ENCODE data around the gene ACACA. TPM values are rescaled to one million over a fixed set of nuclear protein-coding genes. Genes with fewer than 3 reads are reported as not detected.

The ACACA gene
- total and polyA plus RNA-seq, 9 of the 15 experiments (the other 6 are each of a cell fraction or from before 2014, with no cell fraction given), result 35.9 to 135 (median 88.4) TPM

DNA sequence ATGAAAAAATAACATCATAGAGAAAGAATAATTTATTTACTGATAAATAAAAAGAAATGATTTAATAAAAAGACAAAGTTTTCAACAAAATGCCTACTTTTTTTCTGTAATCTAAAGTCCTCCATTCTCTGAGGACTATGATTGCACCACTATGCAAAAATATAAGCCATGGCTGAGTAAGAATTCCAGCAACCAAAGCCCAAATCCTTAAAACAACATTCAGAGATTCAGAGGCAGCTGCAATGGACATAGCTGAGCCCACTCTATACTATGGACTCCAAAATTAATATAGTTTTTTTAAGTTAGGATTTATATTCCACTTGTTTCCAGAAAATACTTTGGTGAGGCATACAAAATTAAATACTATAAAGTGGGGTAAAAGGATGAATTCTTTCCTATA is 200.3 kb downstream of the ACACA start (continued):
- no peak for TF ChIP-seq E2F1 (CRISPR knock-in tag; IDR thresholded peaks at IDR 0.05)

DNA sequence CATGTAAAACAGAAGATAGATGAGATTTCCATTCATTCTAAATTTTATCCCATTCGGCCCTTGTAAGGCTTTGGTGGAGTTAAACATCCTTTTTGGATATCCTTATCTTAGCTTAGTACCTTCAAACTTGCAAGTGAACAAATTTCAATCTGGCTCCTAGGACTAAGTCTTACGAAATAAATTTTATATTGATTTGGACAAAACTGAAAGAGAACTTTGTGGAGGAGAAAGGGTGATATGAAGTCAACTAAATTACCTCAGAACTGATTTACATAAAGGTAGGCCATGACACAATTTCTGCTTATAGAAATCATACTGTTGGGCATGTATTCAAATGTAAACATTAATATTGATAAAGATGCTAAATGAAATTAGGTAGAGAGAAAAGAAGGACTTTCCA is 206.1 kb downstream of the ACACA start:
- in situ Hi-C loops (cut with MboI) (no loop called here), intact Hi-C loops (cut with micrococcal nuclease) (no loop called here)
- Histone ChIP-seq H3K9me3 (replicated peaks; ENCODE audit: control insufficient read depth, insufficient read depth, low read depth, low read length) (no peaks in the 10 kb centered on the region), H3K4me3 (no peak overlapping the region), H3K36me3 (ENCODE audit: control insufficient read depth, insufficient read depth, low read length) (peaks cover 82% of the 10 kb centered on the region), H3K27ac (ENCODE audit: extremely low read depth, low read depth, low read length) (no peak overlapping the region), H3K4me2 (ENCODE audit: insufficient read depth, low read length) (no peak overlapping the region), H2AFZ (ENCODE audit: low read depth, low read length) (no peak overlapping the region), H4K20me1 (replicated peaks; ENCODE audit: control insufficient read depth, insufficient read depth, low read length) (no peaks in the 10 kb centered on the region), H3K27me3 (ENCODE audit: control insufficient read depth in 2 of 2, insufficient read depth in 2 of 2, low read length in 2 of 2) (no peaks in the 10 kb centered on the region), H3K9ac (ENCODE audit: insufficient read depth in 1 of 2, low read depth in 2 of 2, low read length in 2 of 2) (no peak overlapping the region), H3K9me1 (ENCODE audit: control insufficient read depth, insufficient read depth, low read length) (no peaks in the 10 kb centered on the region), H3K4me1 (replicated peaks in 1 of 2; ENCODE audit: control insufficient read depth in 2 of 2, insufficient read depth in 2 of 2, low read length in 2 of 2) (no peaks in the 10 kb centered on the region), H3K79me2 (ENCODE audit: control insufficient read depth, insufficient read depth, low read length) (no peaks in the 10 kb centered on the region)
- CTCF ChIA-PET (ENCODE audit: low intra/inter-chr PET ratio), result no interaction called here
- POLR2A ChIA-PET, result interaction anchor here (0.6 kb wide), 1 partner anchor 8 kb away, joined by 3 read pairs; no protein-coding TSS in a partner anchor
- WGBS (ENCODE audit: insufficient coverage, low coverage, missing lambda C conversion rate), result 90% methylated on average over 2 of the region's 2 CpGs
- no peak for TF ChIP-seq ZNF740 (CRISPR knock-in tag; IDR thresholded peaks at IDR 0.05)
- no peak for TF ChIP-seq ZNF740 (tag; IDR thresholded peaks at IDR 0.05)
- TF ChIP-seq HMG20B (CRISPR knock-in tag; IDR thresholded peaks at IDR 0.05), result no peak
- no peak for TF ChIP-seq MBD2 (IDR thresholded peaks at IDR 0.05; ENCODE audit: borderline replicate concordance, low read depth)
- no peak for TF ChIP-seq MAZ (CRISPR knock-in tag; conservative IDR thresholded peaks at IDR 0.05 in 1 of 2, IDR thresholded peaks at IDR 0.05 in 1 of 2)
- TF ChIP-seq NR2C1 (IDR thresholded peaks at IDR 0.05), result no peak
- no peak for TF ChIP-seq NR2C1 (tag; IDR thresholded peaks at IDR 0.05)
- no peak for TF ChIP-seq SRSF9 (IDR thresholded peaks at IDR 0.05; ENCODE audit: borderline replicate concordance, low read depth, low read length)
- TF ChIP-seq ZNF785 (CRISPR knock-in tag; IDR thresholded peaks at IDR 0.05), result no peak
- no peak for TF ChIP-seq FOXJ3 (CRISPR knock-in tag; IDR thresholded peaks at IDR 0.05)
- TF ChIP-seq YY1 (IDR thresholded peaks at IDR 0.05; ENCODE audit: borderline replicate concordance in 1 of 3, control insufficient read depth in 1 of 3, extremely low read depth in 1 of 3, insufficient read depth in 3 of 3, insufficient read length in 1 of 3, insufficient replicate concordance in 2 of 3, low read depth in 1 of 3, low read length in 2 of 3), result no peak
- TF ChIP-seq MTA1 (IDR thresholded peaks at IDR 0.05; ENCODE audit: borderline replicate concordance), result no peak
- TF ChIP-seq PYGO2 (tag; IDR thresholded peaks at IDR 0.05), result no peak
- TF ChIP-seq, protein P1, sequence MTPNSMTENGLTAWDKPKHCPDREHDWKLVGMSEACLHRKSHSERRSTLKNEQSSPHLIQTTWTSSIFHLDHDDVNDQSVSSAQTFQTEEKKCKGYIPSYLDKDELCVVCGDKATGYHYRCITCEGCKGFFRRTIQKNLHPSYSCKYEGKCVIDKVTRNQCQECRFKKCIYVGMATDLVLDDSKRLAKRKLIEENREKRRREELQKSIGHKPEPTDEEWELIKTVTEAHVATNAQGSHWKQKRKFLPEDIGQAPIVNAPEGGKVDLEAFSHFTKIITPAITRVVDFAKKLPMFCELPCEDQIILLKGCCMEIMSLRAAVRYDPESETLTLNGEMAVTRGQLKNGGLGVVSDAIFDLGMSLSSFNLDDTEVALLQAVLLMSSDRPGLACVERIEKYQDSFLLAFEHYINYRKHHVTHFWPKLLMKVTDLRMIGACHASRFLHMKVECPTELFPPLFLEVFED (CRISPR knock-in tag; conservative IDR thresholded peaks at IDR 0.05), result no peak
- no peak for TF ChIP-seq KAT2B (IDR thresholded peaks at IDR 0.05; ENCODE audit: low read depth, low read length)
- no peak for TF ChIP-seq MEF2A (IDR thresholded peaks at IDR 0.05; ENCODE audit: control insufficient read depth, low read depth, low read length)
- TF ChIP-seq KDM1A (IDR thresholded peaks at IDR 0.05), result no peak
- no peak for TF ChIP-seq BMI1 (IDR thresholded peaks at IDR 0.05; ENCODE audit: low read length)
- TF ChIP-seq ELF1 (tag; IDR thresholded peaks at IDR 0.05), result no peak
- BruUV-seq (replicated peaks), result no TSS peak
- ATAC-seq (no peak), DNase-seq (ENCODE audit: extremely low read depth in 1 of 4, low spot score in 3 of 4) (no peak), FAIRE-seq (no peak)

All from K562 (cell line).